Mesenchymal stem cell (in vitro differentiated cells and primary cell): ENCODE measurements around the gene SDK2.

Experiments
- DNase-seq: peaks from one replicate; pipeline ENCODE4 v3.0.0-alpha.2; 2013
- H2AFZ ChIP-seq: one replicate; pipeline ENCODE4 v1.6.1; 2013; ENCODE audit warnings: low read depth, mild to moderate bottlenecking, control low read depth, inconsistent platforms, low read length, moderate library complexity
- H2AK5ac ChIP-seq: 2 replicates; pipeline ENCODE4 v1.6.1; 2013; ENCODE audit warnings: low read length, moderate library complexity, mild to moderate bottlenecking, inconsistent platforms; ENCODE audit not compliant: severe bottlenecking
- H2BK120ac ChIP-seq: one replicate; pipeline ENCODE4 v1.6.1; 2013; ENCODE audit warnings: low read depth, mild to moderate bottlenecking, inconsistent platforms, low read length, moderate library complexity
- H2BK12ac ChIP-seq, 2 experiments: one replicate each; pipeline ENCODE4 v1.6.1; 2013; ENCODE audit warnings: inconsistent platforms in 2 of 2, low read length in 2 of 2, mild to moderate bottlenecking in 2 of 2, moderate library complexity in 2 of 2, control low read depth in 1 of 2
- H2BK15ac ChIP-seq: one replicate; pipeline ENCODE4 v1.6.1; 2013; ENCODE audit warnings: mild to moderate bottlenecking, low read depth, inconsistent platforms; ENCODE audit not compliant: poor library complexity, severe bottlenecking
- H2BK5ac ChIP-seq: 2 replicates; pipeline ENCODE4 v1.6.1; 2013; ENCODE audit warnings: low read depth, mild to moderate bottlenecking, low read length, control low read depth, inconsistent platforms; ENCODE audit not compliant: poor library complexity, severe bottlenecking
- H3K14ac ChIP-seq, 2 experiments: one replicate each; pipeline ENCODE4 v1.6.1; 2013; ENCODE audit warnings: inconsistent platforms in 2 of 2, low read length in 2 of 2, control low read depth in 1 of 2, mild to moderate bottlenecking in 1 of 2, moderate library complexity in 1 of 2
- H3K18ac ChIP-seq, 2 experiments: one replicate each; pipeline ENCODE4 v1.6.1; 2013; ENCODE audit warnings: inconsistent platforms in 2 of 2, low read length in 2 of 2, control low read depth in 1 of 2, low read depth in 1 of 2, mild to moderate bottlenecking in 1 of 2
- H3K23ac ChIP-seq, 2 experiments: one replicate each; pipeline ENCODE4 v1.6.1; 2013; ENCODE audit warnings: inconsistent platforms in 2 of 2, low read length in 2 of 2, mild to moderate bottlenecking in 2 of 2, moderate library complexity in 2 of 2, control low read depth in 1 of 2
- H3K27ac ChIP-seq: 2 replicates; pipeline ENCODE4 v1.5.1; 2013; ENCODE audit warnings: mild to moderate bottlenecking, moderate library complexity, low read length, control low read depth, inconsistent platforms; ENCODE audit not compliant: poor library complexity, severe bottlenecking
- H3K27me3 ChIP-seq, 2 experiments: 2 replicates each; pipeline versions ENCODE4 v1.6.1 to v1.7.0; 2013; ENCODE audit warnings: low read length in 2 of 2, mild to moderate bottlenecking in 2 of 2, moderate library complexity in 2 of 2, control low read depth in 1 of 2, inconsistent platforms in 1 of 2; ENCODE audit not compliant: control insufficient read depth in 1 of 2, insufficient read depth in 1 of 2
- H3K36me3 ChIP-seq, 2 experiments: 2 replicates each; pipeline versions ENCODE4 v1.6.1 to v1.7.0; 2013; ENCODE audit warnings: low read length in 2 of 2, control low read depth in 1 of 2, inconsistent platforms in 1 of 2, low read depth in 1 of 2, mild to moderate bottlenecking in 1 of 2; ENCODE audit not compliant: insufficient read depth in 2 of 2, control insufficient read depth in 1 of 2
- H3K4ac ChIP-seq, 2 experiments: one replicate each; pipeline ENCODE4 v1.6.1; 2013; ENCODE audit warnings: inconsistent platforms in 2 of 2, low read length in 2 of 2, mild to moderate bottlenecking in 2 of 2, moderate library complexity in 2 of 2, control low read depth in 1 of 2, low read depth in 1 of 2
- H3K4me1 ChIP-seq: 2 replicates; pipeline ENCODE4 v1.6.1; 2013; ENCODE audit warnings: low read depth, low read length, control low read depth; ENCODE audit not compliant: control insufficient read depth, insufficient read depth
- H3K4me2 ChIP-seq: 2 replicates; pipeline ENCODE4 v1.6.1; 2013; ENCODE audit warnings: low read length, mild to moderate bottlenecking, inconsistent platforms; ENCODE audit not compliant: poor library complexity, severe bottlenecking
- H3K4me3 ChIP-seq, 2 experiments: 2 replicates each; pipeline versions ENCODE4 v1.5.1 to v1.7.0; 2013; ENCODE audit warnings: low read length in 2 of 2, mild to moderate bottlenecking in 2 of 2, control low read depth in 1 of 2, low read depth in 1 of 2; ENCODE audit not compliant: insufficient read depth in 1 of 2
- H3K79me1 ChIP-seq: replicated peaks from 2 replicates; pipeline ENCODE4 v1.6.1; 2013; ENCODE audit warnings: mild to moderate bottlenecking, control low read depth, low read length, inconsistent platforms; ENCODE audit not compliant: poor library complexity, severe bottlenecking
- H3K9ac ChIP-seq: 2 replicates; pipeline ENCODE4 v1.7.0; 2013; ENCODE audit warnings: mild to moderate bottlenecking, low read length, moderate library complexity
- H3K9me3 ChIP-seq: 2 replicates; pipeline ENCODE4 v1.7.0; 2013; ENCODE audit warnings: mild to moderate bottlenecking, low read length; ENCODE audit not compliant: control insufficient read depth
- H4K8ac ChIP-seq: one replicate; pipeline ENCODE4 v1.6.1; 2013; ENCODE audit warnings: inconsistent platforms, mild to moderate bottlenecking, low read length, moderate library complexity
- H4K91ac ChIP-seq: one replicate; pipeline ENCODE4 v1.6.1; 2013; ENCODE audit warnings: mild to moderate bottlenecking, low read length, inconsistent platforms
- WGBS: methylation state at CpG from one replicate; pipeline ENCODE4 v1.1.7; 2013; ENCODE audit warnings: mixed read lengths; 5-methylcytosine and 5-hydroxymethylcytosine counted together

SDK2 gene

GRCh38 chr17:73571511-73572130 is 72.6 kb downstream of the SDK2 start:
- H4K91ac ChIP-seq: no peak overlapping the region
- WGBS: 72% methylated on average over 24 of the region's 26 CpGs
- no peak overlapping the region for H4K8ac ChIP-seq
- no peak overlapping the region for H3K4ac ChIP-seq
- peaks cover 0 to 52% of the 10 kb centered on the region in 2 experiments for H3K27me3 ChIP-seq
- no peak overlapping the region for H2BK120ac ChIP-seq
- H3K4me3 ChIP-seq: no peak overlapping the region
- H2BK15ac ChIP-seq: no peak overlapping the region
- H3K9ac ChIP-seq: no peak overlapping the region
- H3K36me3 ChIP-seq: no peaks in the 10 kb centered on the region
- H2BK12ac ChIP-seq: no peak overlapping the region
- no peak overlapping the region for H3K27ac ChIP-seq
- no peaks in the 10 kb centered on the region for H3K4me1 ChIP-seq
- DNase-seq: no peak
- no peak overlapping the region for H3K14ac ChIP-seq
- H2AK5ac ChIP-seq: no peak overlapping the region
- no peak overlapping the region for H3K4me2 ChIP-seq
- H3K23ac ChIP-seq: no peak overlapping the region
- H3K79me1 ChIP-seq: no peaks in the 10 kb centered on the region
- H3K18ac ChIP-seq: no peak overlapping the region
- H3K9me3 ChIP-seq: no peaks in the 10 kb centered on the region
- H2AFZ ChIP-seq: no peak overlapping the region
- no peak overlapping the region for H2BK5ac ChIP-seq

GRCh38 chr17:73569762-73570319 is 74.4 kb downstream of the SDK2 start:
- Histone ChIP-seq H2AFZ (no peak overlapping the region), H3K9me3 (no peaks in the 10 kb centered on the region)

GRCh38 chr17:73568934-73569333 is 75.3 kb downstream of the SDK2 start:
- Histone ChIP-seq H3K36me3 (no peaks in the 10 kb centered on the region), H2BK12ac (no peak overlapping the region), H2BK120ac (no peak overlapping the region), H2BK5ac (no peak overlapping the region), H3K9me3 (no peaks in the 10 kb centered on the region), H3K23ac (no peak overlapping the region), H3K27ac (no peak overlapping the region), H3K79me1 (no peaks in the 10 kb centered on the region), H3K4ac (no peak overlapping the region), H3K4me1 (no peaks in the 10 kb centered on the region), H3K14ac (no peak overlapping the region), H3K27me3 (peaks cover 0 to 38% of the 10 kb centered on the region in 2 experiments), H2AK5ac (no peak overlapping the region), H4K8ac (no peak overlapping the region), H2AFZ (no peak overlapping the region), H3K18ac (no peak overlapping the region), H4K91ac (no peak overlapping the region), H3K9ac (no peak overlapping the region), H3K4me2 (no peak overlapping the region), H3K4me3 (no peak overlapping the region), H2BK15ac (no peak overlapping the region)
- DNase-seq: no peak
- WGBS: 97% methylated on average over 3 of the region's 3 CpGs

More at GRCh38 chr17:73569762-73570319, 74.4 kb downstream of the SDK2 start:
- Histone ChIP-seq H3K79me1 (no peaks in the 10 kb centered on the region), H3K27me3 (peaks cover 0 to 44% of the 10 kb centered on the region in 2 experiments), H2BK12ac (no peak overlapping the region), H3K9ac (no peak overlapping the region), H3K4me1 (no peaks in the 10 kb centered on the region), H3K23ac (no peak overlapping the region), H4K8ac (no peak overlapping the region), H3K27ac (no peak overlapping the region), H2BK15ac (no peak overlapping the region), H2BK120ac (no peak overlapping the region), H3K18ac (no peak overlapping the region), H4K91ac (no peak overlapping the region), H3K4me2 (no peak overlapping the region), H2BK5ac (no peak overlapping the region), H3K14ac (no peak overlapping the region), H3K36me3 (no peaks in the 10 kb centered on the region), H3K4ac (no peak overlapping the region), H2AK5ac (no peak overlapping the region), H3K4me3 (no peak overlapping the region)
- no peak for DNase-seq
- WGBS: 79% methylated on average over 18 of the region's 18 CpGs

GRCh38 chr17:73566905-73567782 is 77.1 kb downstream of the SDK2 start:
- Histone ChIP-seq H3K9me3 (no peaks in the 10 kb centered on the region), H3K79me1 (no peaks in the 10 kb centered on the region), H3K27me3 (peaks cover 0 to 45% of the 10 kb centered on the region in 2 experiments), H2BK120ac (no peak overlapping the region), H3K18ac (no peak overlapping the region), H3K27ac (no peak overlapping the region), H4K8ac (no peak overlapping the region), H2BK15ac (no peak overlapping the region), H3K4me2 (no peak overlapping the region), H2BK5ac (no peak overlapping the region), H3K4me3 (no peak overlapping the region), H3K23ac (no peak overlapping the region), H3K4me1 (no peaks in the 10 kb centered on the region), H3K14ac (no peak overlapping the region), H4K91ac (no peak overlapping the region), H2BK12ac (no peak overlapping the region), H3K9ac (no peak overlapping the region), H3K4ac (no peak overlapping the region), H2AK5ac (no peak overlapping the region), H2AFZ (no peak overlapping the region), H3K36me3 (no peaks in the 10 kb centered on the region)
- WGBS: 40% methylated on average over 9 of the region's 11 CpGs
- DNase-seq: no peak
